HepG2 (cell line): ENCODE results near the gene STPG4. TPM values are rescaled to one million over a fixed set of nuclear protein-coding genes. Genes with fewer than 3 reads are reported as not detected.

Experiments used
- CCAR2 ChIP-seq: fragments of 200-400 bp; formaldehyde crosslinking; optimal IDR thresholded peaks from 2 replicates; pipeline ENCODE3; 2018; ENCODE audit warnings: low read depth, mild to moderate bottlenecking, low read length, moderate library complexity
- FOXC1 ChIP-seq: sonication (generic); formaldehyde crosslinking; IDR thresholded peaks from 2 replicates; pipeline ENCODE4 v1.8.0; 2022; ENCODE audit warnings: mild to moderate bottlenecking, missing genetic modification reagents, borderline replicate concordance
- HOXA3 ChIP-seq: sonication (generic); formaldehyde crosslinking; IDR thresholded peaks from 2 replicates; pipeline ENCODE4 v1.5.0; 2020; ENCODE audit warnings: missing genetic modification reagents
- JUNB ChIP-seq: sonication (generic); formaldehyde crosslinking; IDR thresholded peaks from 2 replicates; pipeline ENCODE4 v1.8.0; 2022; ENCODE audit warnings: missing genetic modification reagents, mild to moderate bottlenecking, borderline replicate concordance
- MIXL1 ChIP-seq: IDR thresholded peaks from 2 replicates; pipeline ENCODE4 v1.6.1; 2016
- MLLT10 ChIP-seq: sonication (generic); formaldehyde crosslinking; IDR thresholded peaks from 2 replicates; pipeline ENCODE4 v1.4.0; 2020; ENCODE audit warnings: missing genetic modification reagents
- RELA ChIP-seq: sonication (generic); formaldehyde crosslinking; IDR thresholded peaks from 2 replicates; pipeline ENCODE4 v1.4.0; 2020; ENCODE audit warnings: missing genetic modification reagents
- TGIF2 ChIP-seq: IDR thresholded peaks from 2 replicates; pipeline ENCODE4 v1.6.1; 2016; ENCODE audit warnings: control low read depth, missing compliant biosample characterization
- YY1 ChIP-seq: IDR thresholded peaks from 2 replicates; pipeline ENCODE4 v1.6.1; 2011; ENCODE audit warnings: low read length, low read depth, moderate library complexity, mild to moderate bottlenecking; ENCODE audit not compliant: insufficient read depth, insufficient replicate concordance
- ZBTB21 ChIP-seq: sonication (generic); formaldehyde crosslinking; IDR thresholded peaks from 2 replicates; pipeline ENCODE4 v1.4.0; 2020; ENCODE audit warnings: missing genetic modification reagents
- ZNF225 ChIP-seq: sonication (generic); formaldehyde crosslinking; IDR thresholded peaks from 2 replicates; pipeline ENCODE4 v1.4.0; 2020; ENCODE audit warnings: mild to moderate bottlenecking, missing genetic modification reagents
- ZNF232 ChIP-seq: sonication (generic); formaldehyde crosslinking; IDR thresholded peaks from 2 replicates; pipeline ENCODE4 v1.4.0; 2020; ENCODE audit warnings: missing genetic modification reagents, borderline replicate concordance
- ZNF30 ChIP-seq: sonication (generic); formaldehyde crosslinking; IDR thresholded peaks from 2 replicates; pipeline ENCODE4 v1.5.0; 2020; ENCODE audit warnings: mild to moderate bottlenecking, missing genetic modification reagents
- ZNF343 ChIP-seq: sonication (generic); formaldehyde crosslinking; IDR thresholded peaks from 2 replicates; pipeline ENCODE4 v1.4.0; 2020; ENCODE audit warnings: mild to moderate bottlenecking, missing genetic modification reagents
- ZNF383 ChIP-seq: sonication (generic); formaldehyde crosslinking; IDR thresholded peaks from 2 replicates; pipeline ENCODE4 v1.4.0; 2020; ENCODE audit warnings: missing genetic modification reagents, mild to moderate bottlenecking, borderline replicate concordance
- ZNF768 ChIP-seq: sonication (generic); formaldehyde crosslinking; IDR thresholded peaks from 2 replicates; pipeline ENCODE4 v1.4.0; 2020; ENCODE audit warnings: missing genetic modification reagents
- ZZZ3 ChIP-seq: sonication (generic); formaldehyde crosslinking; IDR thresholded peaks from 2 replicates; pipeline ENCODE4 v1.4.0; 2020; ENCODE audit warnings: missing genetic modification reagents, mild to moderate bottlenecking, borderline replicate concordance
- polyA plus RNA-seq, 8 experiments: library from polyadenylated mRNA; depleted of rRNA in 3 of 8; stranded (reverse) in 7 of 8; unstranded in 1 of 8; fragments of >200 nt; fragmentation: Illumina TruSeq in 4 of 8; extraction: Trizol in 4 of 8; gene quantifications; 2 replicates each; pipeline versions ENCODE4 v1.2.1 to v1.2.3, GENCODE V29; 2011 to 2016; ENCODE audit warnings: low read depth in 4 of 8, missing spikeins in 1 of 8, mixed read lengths in 1 of 8; ENCODE audit not compliant: insufficient read depth in 1 of 8
- total RNA-seq, 5 experiments: library from RNA; depleted of rRNA; stranded (reverse); fragments of >200 nt; fragmentation: Illumina TruSeq; extraction: Trizol; gene quantifications; 2 replicates each; pipeline ENCODE4 v1.2.3, GENCODE V29; 2016; ENCODE audit warnings: low read depth in 1 of 5
- TF ChIP-seq, protein P1 (sequence below): sonication (generic); formaldehyde crosslinking; IDR thresholded peaks from 2 replicates; pipeline ENCODE4 v1.5.0; 2020; ENCODE audit warnings: missing genetic modification reagents
- TF ChIP-seq, protein P2 (sequence below): sonication (generic); formaldehyde crosslinking; IDR thresholded peaks from 2 replicates; pipeline ENCODE4 v1.8.1; 2023; ENCODE audit warnings: mild to moderate bottlenecking, missing genetic modification reagents
- TF ChIP-seq, protein P3 (sequence below): sonication (generic); formaldehyde crosslinking; IDR thresholded peaks from 2 replicates; pipeline ENCODE4 v1.4.0; 2020; ENCODE audit warnings: missing genetic modification reagents, borderline replicate concordance
- TF ChIP-seq, protein P4 (sequence below): sonication (generic); formaldehyde crosslinking; IDR thresholded peaks from 2 replicates; pipeline ENCODE4 v1.4.0; 2020; ENCODE audit warnings: mild to moderate bottlenecking, missing genetic modification reagents, borderline replicate concordance
- TF ChIP-seq, protein P5 (sequence below): sonication (generic); formaldehyde crosslinking; IDR thresholded peaks from 2 replicates; pipeline ENCODE4 v1.8.1; 2022; ENCODE audit warnings: mild to moderate bottlenecking, missing genetic modification reagents

STPG4 gene
- total and polyA plus RNA-seq, 2 of the 13 experiments (the other 11 are each of a cell fraction or from before 2014, with no cell fraction given): 0.11 to 0.15 TPM

DNA sequence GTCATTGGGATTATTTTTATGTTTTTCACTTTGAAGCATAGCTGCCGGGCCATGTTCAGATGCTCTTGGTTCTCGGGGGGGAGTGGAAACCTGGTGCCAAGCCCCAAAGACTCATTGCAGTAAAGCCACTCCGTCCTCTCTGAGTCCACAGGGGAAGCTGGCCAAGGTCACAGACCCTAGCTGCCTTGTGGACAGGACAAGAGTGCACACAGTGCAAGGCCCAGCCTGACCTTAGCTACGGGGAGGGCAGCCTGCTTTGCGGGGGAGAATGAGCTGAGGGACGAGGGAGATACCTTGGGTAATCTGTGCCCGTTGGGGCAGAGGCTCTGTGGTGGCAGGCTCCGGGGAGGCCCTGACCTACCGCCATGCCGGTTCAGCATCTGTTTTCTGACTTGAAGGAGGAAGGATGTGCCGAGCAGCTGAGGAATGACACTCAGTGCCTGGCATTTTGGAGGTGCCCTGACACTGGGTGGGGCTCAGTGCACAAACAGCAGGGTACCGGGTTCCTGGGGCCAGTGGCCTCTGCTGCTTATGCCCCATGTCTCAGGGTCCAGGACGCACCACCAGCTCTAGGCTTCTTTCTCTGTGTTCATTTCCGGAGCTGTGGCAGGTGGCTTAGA is 87.2 kb downstream of the STPG4 start (continued):
- TF ChIP-seq, protein P1, sequence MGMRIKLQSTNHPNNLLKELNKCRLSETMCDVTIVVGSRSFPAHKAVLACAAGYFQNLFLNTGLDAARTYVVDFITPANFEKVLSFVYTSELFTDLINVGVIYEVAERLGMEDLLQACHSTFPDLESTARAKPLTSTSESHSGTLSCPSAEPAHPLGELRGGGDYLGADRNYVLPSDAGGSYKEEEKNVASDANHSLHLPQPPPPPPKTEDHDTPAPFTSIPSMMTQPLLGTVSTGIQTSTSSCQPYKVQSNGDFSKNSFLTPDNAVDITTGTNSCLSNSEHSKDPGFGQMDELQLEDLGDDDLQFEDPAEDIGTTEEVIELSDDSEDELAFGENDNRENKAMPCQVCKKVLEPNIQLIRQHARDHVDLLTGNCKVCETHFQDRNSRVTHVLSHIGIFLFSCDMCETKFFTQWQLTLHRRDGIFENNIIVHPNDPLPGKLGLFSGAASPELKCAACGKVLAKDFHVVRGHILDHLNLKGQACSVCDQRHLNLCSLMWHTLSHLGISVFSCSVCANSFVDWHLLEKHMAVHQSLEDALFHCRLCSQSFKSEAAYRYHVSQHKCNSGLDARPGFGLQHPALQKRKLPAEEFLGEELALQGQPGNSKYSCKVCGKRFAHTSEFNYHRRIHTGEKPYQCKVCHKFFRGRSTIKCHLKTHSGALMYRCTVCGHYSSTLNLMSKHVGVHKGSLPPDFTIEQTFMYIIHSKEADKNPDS (CRISPR knock-in tag): 0 out of 2 replicates have a peak, but pooled peaks have one; percentile 64
- TF ChIP-seq ZNF225 (CRISPR knock-in tag) (no peak), RELA (CRISPR knock-in tag) (no peak), JUNB (CRISPR knock-in tag) (no peak), YY1 (no peak), ZNF30 (CRISPR knock-in tag) (no peak), ZNF232 (peak; percentile 65; the same call in 1 of the 2 replicates), TGIF2 (CRISPR knock-in tag) (no peak), ZZZ3 (CRISPR knock-in tag) (peak; percentile 49; the same call in 1 of the 2 replicates), CCAR2 (no peak), ZNF768 (CRISPR knock-in tag) (peak; percentile 10; the same call in 1 of the 2 replicates), MIXL1 (CRISPR knock-in tag) (no peak), HOXA3 (peak; percentile 82), ZBTB21 (CRISPR knock-in tag) (no peak), ZNF343 (CRISPR knock-in tag) (peak; percentile 82), ZNF383 (CRISPR knock-in tag) (no peak), FOXC1 (CRISPR knock-in tag) (no peak), MLLT10 (CRISPR knock-in tag) (no peak)
- TF ChIP-seq, protein P2, sequence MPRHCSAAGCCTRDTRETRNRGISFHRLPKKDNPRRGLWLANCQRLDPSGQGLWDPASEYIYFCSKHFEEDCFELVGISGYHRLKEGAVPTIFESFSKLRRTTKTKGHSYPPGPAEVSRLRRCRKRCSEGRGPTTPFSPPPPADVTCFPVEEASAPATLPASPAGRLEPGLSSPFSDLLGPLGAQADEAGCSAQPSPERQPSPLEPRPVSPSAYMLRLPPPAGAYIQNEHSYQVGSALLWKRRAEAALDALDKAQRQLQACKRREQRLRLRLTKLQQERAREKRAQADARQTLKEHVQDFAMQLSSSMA (CRISPR knock-in tag): peak; percentile 46; the same call in 1 of the 2 replicates
- TF ChIP-seq, protein P3, sequence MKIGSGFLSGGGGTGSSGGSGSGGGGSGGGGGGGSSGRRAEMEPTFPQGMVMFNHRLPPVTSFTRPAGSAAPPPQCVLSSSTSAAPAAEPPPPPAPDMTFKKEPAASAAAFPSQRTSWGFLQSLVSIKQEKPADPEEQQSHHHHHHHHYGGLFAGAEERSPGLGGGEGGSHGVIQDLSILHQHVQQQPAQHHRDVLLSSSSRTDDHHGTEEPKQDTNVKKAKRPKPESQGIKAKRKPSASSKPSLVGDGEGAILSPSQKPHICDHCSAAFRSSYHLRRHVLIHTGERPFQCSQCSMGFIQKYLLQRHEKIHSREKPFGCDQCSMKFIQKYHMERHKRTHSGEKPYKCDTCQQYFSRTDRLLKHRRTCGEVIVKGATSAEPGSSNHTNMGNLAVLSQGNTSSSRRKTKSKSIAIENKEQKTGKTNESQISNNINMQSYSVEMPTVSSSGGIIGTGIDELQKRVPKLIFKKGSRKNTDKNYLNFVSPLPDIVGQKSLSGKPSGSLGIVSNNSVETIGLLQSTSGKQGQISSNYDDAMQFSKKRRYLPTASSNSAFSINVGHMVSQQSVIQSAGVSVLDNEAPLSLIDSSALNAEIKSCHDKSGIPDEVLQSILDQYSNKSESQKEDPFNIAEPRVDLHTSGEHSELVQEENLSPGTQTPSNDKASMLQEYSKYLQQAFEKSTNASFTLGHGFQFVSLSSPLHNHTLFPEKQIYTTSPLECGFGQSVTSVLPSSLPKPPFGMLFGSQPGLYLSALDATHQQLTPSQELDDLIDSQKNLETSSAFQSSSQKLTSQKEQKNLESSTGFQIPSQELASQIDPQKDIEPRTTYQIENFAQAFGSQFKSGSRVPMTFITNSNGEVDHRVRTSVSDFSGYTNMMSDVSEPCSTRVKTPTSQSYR (CRISPR knock-in tag): peak; percentile 51; the same call in 1 of the 2 replicates
- TF ChIP-seq, protein P4, sequence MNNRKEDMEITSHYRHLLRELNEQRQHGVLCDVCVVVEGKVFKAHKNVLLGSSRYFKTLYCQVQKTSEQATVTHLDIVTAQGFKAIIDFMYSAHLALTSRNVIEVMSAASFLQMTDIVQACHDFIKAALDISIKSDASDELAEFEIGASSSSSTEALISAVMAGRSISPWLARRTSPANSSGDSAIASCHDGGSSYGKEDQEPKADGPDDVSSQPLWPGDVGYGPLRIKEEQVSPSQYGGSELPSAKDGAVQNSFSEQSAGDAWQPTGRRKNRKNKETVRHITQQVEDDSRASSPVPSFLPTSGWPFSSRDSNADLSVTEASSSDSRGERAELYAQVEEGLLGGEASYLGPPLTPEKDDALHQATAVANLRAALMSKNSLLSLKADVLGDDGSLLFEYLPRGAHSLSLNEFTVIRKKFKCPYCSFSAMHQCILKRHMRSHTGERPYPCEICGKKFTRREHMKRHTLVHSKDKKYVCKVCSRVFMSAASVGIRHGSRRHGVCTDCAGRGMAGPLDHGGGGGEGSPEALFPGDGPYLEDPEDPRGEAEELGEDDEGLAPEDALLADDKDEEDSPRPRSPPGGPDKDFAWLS (CRISPR knock-in tag): no peak
- TF ChIP-seq, protein P5, sequence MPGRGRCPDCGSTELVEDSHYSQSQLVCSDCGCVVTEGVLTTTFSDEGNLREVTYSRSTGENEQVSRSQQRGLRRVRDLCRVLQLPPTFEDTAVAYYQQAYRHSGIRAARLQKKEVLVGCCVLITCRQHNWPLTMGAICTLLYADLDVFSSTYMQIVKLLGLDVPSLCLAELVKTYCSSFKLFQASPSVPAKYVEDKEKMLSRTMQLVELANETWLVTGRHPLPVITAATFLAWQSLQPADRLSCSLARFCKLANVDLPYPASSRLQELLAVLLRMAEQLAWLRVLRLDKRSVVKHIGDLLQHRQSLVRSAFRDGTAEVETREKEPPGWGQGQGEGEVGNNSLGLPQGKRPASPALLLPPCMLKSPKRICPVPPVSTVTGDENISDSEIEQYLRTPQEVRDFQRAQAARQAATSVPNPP (CRISPR knock-in tag): no peak
